ENCODE results near the gene PPP2R2C. TPM values are rescaled to one million over a fixed set of nuclear protein-coding genes. Genes with fewer than 3 reads are reported as not detected.

The PPP2R2C gene
- total and polyA plus RNA-seq, 2 experiments from 2014 or later = 1.3 to 9.2 TPM

- no peak for TF ChIP-seq REST (IDR thresholded peaks at IDR 0.05; ENCODE audit: unreplicated experiment)
- TF ChIP-seq JUNB (IDR thresholded peaks at IDR 0.05; ENCODE audit: unreplicated experiment) = no peak
- TF ChIP-seq ZNF331 (CRISPR knock-in tag; IDR thresholded peaks at IDR 0.05; ENCODE audit: low read depth) = no peak
- no peak for TF ChIP-seq ETS1 (IDR thresholded peaks at IDR 0.05)
- no peak for TF ChIP-seq EZH2phosphoT487 (IDR thresholded peaks at IDR 0.05; ENCODE audit: unreplicated experiment)
- TF ChIP-seq EZH2 (IDR thresholded peaks at IDR 0.05; ENCODE audit: low read depth, unreplicated experiment) = no peak
- no peak for TF ChIP-seq ZNF114 (CRISPR knock-in tag; IDR thresholded peaks at IDR 0.05)
- no peak for TF ChIP-seq POLR2AphosphoS5 (IDR thresholded peaks at IDR 0.05; ENCODE audit: low read depth)
Observed at GRCh38 chr4:6447672-6448171, 24.7 kb downstream of the PPP2R2C start (continued).

GRCh38 chr4:6446538-6447451 is 25.6 kb downstream of the PPP2R2C start:
- Histone ChIP-seq H3K9me2 (ENCODE audit: insufficient read depth) (no peaks in the 10 kb centered on the region), H3K4me1 (ENCODE audit: insufficient read depth) (no peaks in the 10 kb centered on the region; the same call in 1 of the 2 replicates), H3K27me3 (ENCODE audit: insufficient read depth) (no peaks in the 10 kb centered on the region), H2AFZ (no peak overlapping the region), H3K79me2 (replicated peaks; ENCODE audit: insufficient read depth) (no peaks in the 10 kb centered on the region), H3K27ac (ENCODE audit: low read depth) (no peak overlapping the region), H3F3A (replicated peaks; ENCODE audit: low read depth) (no peaks in the 10 kb centered on the region), H3K36me3 (ENCODE audit: insufficient read depth) (no peaks in the 10 kb centered on the region), H3K4me3 (no peak overlapping the region), H3K4me2 (no peak overlapping the region), H4K20me1 (replicated peaks; ENCODE audit: insufficient read depth) (no peaks in the 10 kb centered on the region)
- DNase-seq (ENCODE audit: low spot score) = no peak
- Mint-ChIP-seq H3K36me3 (ENCODE audit: low read depth) (no peaks in the 10 kb centered on the region), H3K27me3 (ENCODE audit: insufficient read depth, low read depth, poor library complexity) (peaks cover 9% of the 10 kb centered on the region), H3K4me3 (no peak overlapping the region), H3K27ac (no peak overlapping the region), H3K4me1 (peaks cover 14% of the 10 kb centered on the region), H3K9me3 (no peaks in the 10 kb centered on the region; the same call in 2 of the 3 replicates)
- peak; percentile 24 for ATAC-seq
- TF ChIP-seq POLR2AphosphoS5 (IDR thresholded peaks at IDR 0.05; ENCODE audit: low read depth) (no peak), STAT1 (IDR thresholded peaks at IDR 0.05; ENCODE audit: unreplicated experiment) (no peak), CREB1 (CRISPR knock-in tag; IDR thresholded peaks at IDR 0.05; ENCODE audit: low read depth) (no peak), ZNF331 (CRISPR knock-in tag; IDR thresholded peaks at IDR 0.05; ENCODE audit: low read depth) (no peak), REST (IDR thresholded peaks at IDR 0.05; ENCODE audit: unreplicated experiment) (no peak), EZH2 (IDR thresholded peaks at IDR 0.05; ENCODE audit: low read depth, unreplicated experiment) (no peak), EZH2phosphoT487 (IDR thresholded peaks at IDR 0.05; ENCODE audit: unreplicated experiment) (no peak), CTCF (conservative IDR thresholded peaks at IDR 0.05; ENCODE audit: low read depth in 2 of 2) (no peak), JUNB (IDR thresholded peaks at IDR 0.05; ENCODE audit: unreplicated experiment) (no peak)

All from GM23338 (cell line).